ENCODE data around the gene OPCML. TPM values are rescaled to one million over a fixed set of nuclear protein-coding genes. Genes with fewer than 3 reads are reported as not detected.

OPCML gene
- total and polyA plus RNA-seq, 5 donors: 0.14 to 2.8 (median 1.1) TPM

- H3K9me3 ChIP-seq (ENCODE audit: control insufficient read depth, low read length): no peaks in the 10 kb centered on the region
- no peak for DNase-seq
- no peaks in the 10 kb centered on the region for H3K27me3 ChIP-seq (ENCODE audit: control insufficient read depth, insufficient read depth)
- intact Hi-C loops (cut with DNase I): no loop called here
- no peaks in the 10 kb centered on the region for H3K4me1 ChIP-seq (ENCODE audit: control insufficient read depth, insufficient read depth, low read length)
- no peak overlapping the region for H3K27ac ChIP-seq (ENCODE audit: low read length)
- no peak overlapping the region for H3K4me3 ChIP-seq (ENCODE audit: low read length)
- ATAC-seq: no peak
- WGBS: 48% methylated on average over 6 of the region's 6 CpGs
These were observed 644.1 kb downstream of the OPCML start for GRCh38 chr11:132888226-132888625.

- Histone ChIP-seq H3K9me3 (ENCODE audit: control insufficient read depth, low read length) (no peaks in the 10 kb centered on the region), H3K4me3 (ENCODE audit: low read length) (no peak overlapping the region), H3K4me1 (ENCODE audit: control insufficient read depth, insufficient read depth, low read length) (no peaks in the 10 kb centered on the region), H3K27me3 (ENCODE audit: control insufficient read depth, insufficient read depth) (no peaks in the 10 kb centered on the region), H3K27ac (ENCODE audit: low read length) (no peak overlapping the region)
- intact Hi-C loops (cut with DNase I): no loop called here
- ATAC-seq: peak; percentile 31 to 68
- peak in 1 of 3 donors; percentile 49 for DNase-seq
- WGBS: 35% methylated on average over 6 of the region's 6 CpGs
These were observed 646.0 kb downstream of the OPCML start for GRCh38 chr11:132886335-132886734.

- 95% methylated on average over 3 of the region's 3 CpGs for WGBS
- Histone ChIP-seq H3K9me3 (ENCODE audit: control insufficient read depth, low read length) (no peaks in the 10 kb centered on the region), H3K4me1 (ENCODE audit: control insufficient read depth, insufficient read depth, low read length) (no peaks in the 10 kb centered on the region), H3K4me3 (ENCODE audit: low read length) (no peak overlapping the region), H3K27ac (ENCODE audit: low read length) (no peak overlapping the region), H3K27me3 (ENCODE audit: control insufficient read depth, insufficient read depth) (no peaks in the 10 kb centered on the region)
- DNase-seq (no peak), ATAC-seq (no peak)
- intact Hi-C loops (cut with DNase I): no loop called here
These were observed 649.1 kb downstream of the OPCML start for GRCh38 chr11:132883241-132883640.

- Histone ChIP-seq H3K27ac (ENCODE audit: low read length) (no peak overlapping the region), H3K9me3 (ENCODE audit: control insufficient read depth, low read length) (no peaks in the 10 kb centered on the region), H3K4me1 (ENCODE audit: control insufficient read depth, insufficient read depth, low read length) (no peaks in the 10 kb centered on the region), H3K27me3 (ENCODE audit: control insufficient read depth, insufficient read depth) (no peaks in the 10 kb centered on the region), H3K4me3 (ENCODE audit: low read length) (no peak overlapping the region)
- DNase-seq (no peak), ATAC-seq (no peak)
- WGBS: 74% methylated on average over 3 of the region's 3 CpGs
- intact Hi-C loops (cut with DNase I): no loop called here
These were observed 650.7 kb downstream of the OPCML start for GRCh38 chr11:132881622-132882021.

GRCh38 chr11:132878111-132878510 is 654.2 kb downstream of the OPCML start:
- 89% methylated on average over 5 of the region's 5 CpGs for WGBS
- intact Hi-C loops (cut with DNase I): no loop called here
- Histone ChIP-seq H3K4me3 (ENCODE audit: low read length) (no peak overlapping the region), H3K27me3 (ENCODE audit: control insufficient read depth, insufficient read depth) (no peaks in the 10 kb centered on the region), H3K27ac (ENCODE audit: low read length) (no peak overlapping the region), H3K9me3 (ENCODE audit: control insufficient read depth, low read length) (no peaks in the 10 kb centered on the region), H3K4me1 (ENCODE audit: control insufficient read depth, insufficient read depth, low read length) (no peaks in the 10 kb centered on the region)
- DNase-seq (no peak), ATAC-seq (no peak)

GRCh38 chr11:132876705-132877104 is 655.6 kb downstream of the OPCML start:
- Histone ChIP-seq H3K4me3 (ENCODE audit: low read length) (no peak overlapping the region), H3K9me3 (ENCODE audit: control insufficient read depth, low read length) (no peaks in the 10 kb centered on the region), H3K27me3 (ENCODE audit: control insufficient read depth, insufficient read depth) (no peaks in the 10 kb centered on the region), H3K4me1 (ENCODE audit: control insufficient read depth, insufficient read depth, low read length) (no peaks in the 10 kb centered on the region), H3K27ac (ENCODE audit: low read length) (no peak overlapping the region)
- 89% methylated on average over 6 of the region's 6 CpGs for WGBS
- ATAC-seq: no peak
- intact Hi-C loops (cut with DNase I): no loop called here
- DNase-seq: no peak

- ATAC-seq (no peak), DNase-seq (no peak)
- 79% methylated on average over 3 of the region's 3 CpGs for WGBS
- Histone ChIP-seq H3K9me3 (ENCODE audit: control insufficient read depth, low read length) (no peaks in the 10 kb centered on the region), H3K27me3 (ENCODE audit: control insufficient read depth, insufficient read depth) (no peaks in the 10 kb centered on the region), H3K27ac (ENCODE audit: low read length) (no peak overlapping the region), H3K4me1 (ENCODE audit: control insufficient read depth, insufficient read depth, low read length) (no peaks in the 10 kb centered on the region), H3K4me3 (ENCODE audit: low read length) (no peak overlapping the region)
- intact Hi-C loops (cut with DNase I): no loop called here
These were observed 656.1 kb downstream of the OPCML start for GRCh38 chr11:132876239-132876638.

GRCh38 chr11:132874638-132875037 is 657.7 kb downstream of the OPCML start:
- intact Hi-C loops (cut with DNase I): no loop called here
- 87% methylated on average over 6 of the region's 6 CpGs for WGBS
- ATAC-seq (no peak), DNase-seq (no peak)
- Histone ChIP-seq H3K4me1 (ENCODE audit: control insufficient read depth, insufficient read depth, low read length) (no peaks in the 10 kb centered on the region), H3K27me3 (ENCODE audit: control insufficient read depth, insufficient read depth) (no peaks in the 10 kb centered on the region), H3K4me3 (ENCODE audit: low read length) (no peak overlapping the region), H3K27ac (ENCODE audit: low read length) (no peak overlapping the region), H3K9me3 (ENCODE audit: control insufficient read depth, low read length) (no peaks in the 10 kb centered on the region)

GRCh38 chr11:132873841-132874240 is 658.5 kb downstream of the OPCML start:
- intact Hi-C loops (cut with DNase I): no loop called here
- Histone ChIP-seq H3K27ac (ENCODE audit: low read length) (no peak overlapping the region), H3K4me1 (ENCODE audit: control insufficient read depth, insufficient read depth, low read length) (no peaks in the 10 kb centered on the region), H3K4me3 (ENCODE audit: low read length) (no peak overlapping the region), H3K27me3 (ENCODE audit: control insufficient read depth, insufficient read depth) (no peaks in the 10 kb centered on the region), H3K9me3 (ENCODE audit: control insufficient read depth, low read length) (no peaks in the 10 kb centered on the region)
- ATAC-seq: no peak
- no peak for DNase-seq
- WGBS: 81% methylated on average over 5 of the region's 5 CpGs

- Histone ChIP-seq H3K4me3 (ENCODE audit: low read length) (no peak overlapping the region), H3K4me1 (ENCODE audit: control insufficient read depth, insufficient read depth, low read length) (no peaks in the 10 kb centered on the region), H3K9me3 (ENCODE audit: control insufficient read depth, low read length) (no peaks in the 10 kb centered on the region), H3K27me3 (ENCODE audit: control insufficient read depth, insufficient read depth) (no peaks in the 10 kb centered on the region), H3K27ac (ENCODE audit: low read length) (no peak overlapping the region)
- ATAC-seq (no peak), DNase-seq (peak in 2 of 3 donors; percentile 43 to 54)
- intact Hi-C loops (cut with DNase I): no loop called here
- 74% methylated on average over 10 of the region's 10 CpGs for WGBS
These were observed 660.1 kb downstream of the OPCML start for GRCh38 chr11:132872211-132872610.

- intact Hi-C loops (cut with DNase I): no loop called here
- no peaks in the 10 kb centered on the region for H3K27me3 ChIP-seq (ENCODE audit: control insufficient read depth, insufficient read depth)
- peak in 1 of 2 donors; percentile 89 for ATAC-seq
These were observed 665.3 kb downstream of the OPCML start for GRCh38 chr11:132866783-132867545.

GRCh38 chr11:132865623-132866022 is 666.7 kb downstream of the OPCML start:
- 50% methylated on average over 5 of the region's 5 CpGs for WGBS
- Histone ChIP-seq H3K27ac (ENCODE audit: low read length) (no peak overlapping the region), H3K4me1 (ENCODE audit: control insufficient read depth, insufficient read depth, low read length) (no peaks in the 10 kb centered on the region), H3K27me3 (ENCODE audit: control insufficient read depth, insufficient read depth) (no peaks in the 10 kb centered on the region), H3K4me3 (ENCODE audit: low read length) (no peak overlapping the region), H3K9me3 (ENCODE audit: control insufficient read depth, low read length) (no peaks in the 10 kb centered on the region)
- ATAC-seq (no peak), DNase-seq (no peak)
- intact Hi-C loops (cut with DNase I): no loop called here

More at GRCh38 chr11:132866783-132867545, 665.3 kb downstream of the OPCML start:
- no peaks in the 10 kb centered on the region for H3K9me3 ChIP-seq (ENCODE audit: control insufficient read depth, low read length)
- no peak overlapping the region for H3K4me3 ChIP-seq (ENCODE audit: low read length)
- 60% methylated on average over 5 of the region's 5 CpGs for WGBS
- no peaks in the 10 kb centered on the region for H3K4me1 ChIP-seq (ENCODE audit: control insufficient read depth, insufficient read depth, low read length)
- DNase-seq: no peak
- H3K27ac ChIP-seq (ENCODE audit: low read length): no peak overlapping the region

Data from right cardiac atrium (tissue), 5 donors.